ENCODE data around the gene SLC26A1. TPM values are rescaled to one million over a fixed set of nuclear protein-coding genes. Genes with fewer than 3 reads are reported as not detected.

Gene SLC26A1
- total and polyA plus RNA-seq, 2 donors (not counting 3 experiments of a cell fraction or from before 2014, with no cell fraction given) = 0.10 TPM; not detected in 1

- Histone ChIP-seq H3K4me2 (ENCODE audit: insufficient read depth, low read length) (no peak overlapping the region), H3K36me3 (ENCODE audit: control insufficient read depth in 2 of 2, extremely low read depth in 1 of 2, insufficient read depth in 2 of 2, low read length in 2 of 2) (no peaks in the 10 kb centered on the region), H3K27ac (ENCODE audit: insufficient read depth, low read depth, low read length) (no peak overlapping the region), H3K9me1 (replicated peaks; ENCODE audit: control insufficient read depth, extremely low read depth, insufficient read depth, low read length) (no peaks in the 10 kb centered on the region), H3K79me2 (ENCODE audit: control insufficient read depth, insufficient read depth, low read length) (no peaks in the 10 kb centered on the region), H3K9me3 (replicated peaks; ENCODE audit: control insufficient read depth, insufficient read depth, low read length) (no peaks in the 10 kb centered on the region), H2AFZ (ENCODE audit: low read depth, low read length) (no peak overlapping the region), H3K9ac (replicated peaks; ENCODE audit: extremely low read depth, insufficient read depth, low read length) (no peak overlapping the region), H3K27me3 (ENCODE audit: control insufficient read depth in 2 of 2, insufficient read depth in 2 of 2, low read length in 2 of 2) (no peaks in the 10 kb centered on the region), H4K20me1 (replicated peaks; ENCODE audit: control insufficient read depth, extremely low read depth, insufficient read depth, low read length) (no peaks in the 10 kb centered on the region), H3K4me3 (replicated peaks in 1 of 3; ENCODE audit: insufficient read depth in 1 of 3, low read depth in 1 of 3, low read length in 3 of 3) (no peak overlapping the region), H3K4me1 (ENCODE audit: control insufficient read depth, extremely low read depth, insufficient read depth, low read length) (peaks cover 19% of the 10 kb centered on the region)
- FAIRE-seq = no peak
- no TSS peak for BruUV-seq (replicated peaks)
- dilution Hi-C loops (cut with MboI; ENCODE audit: extremely low pct_ligation_motif_present, low sequenced_read_pairs) (no loop called here), intact Hi-C loops (cut with micrococcal nuclease) (no loop called here)
- no peak for DNase-seq (ENCODE audit: low read depth, low spot score)
- no peak for TF ChIP-seq MAX (IDR thresholded peaks at IDR 0.05; ENCODE audit: insufficient read depth, insufficient read length)
- TF ChIP-seq, protein P1, sequence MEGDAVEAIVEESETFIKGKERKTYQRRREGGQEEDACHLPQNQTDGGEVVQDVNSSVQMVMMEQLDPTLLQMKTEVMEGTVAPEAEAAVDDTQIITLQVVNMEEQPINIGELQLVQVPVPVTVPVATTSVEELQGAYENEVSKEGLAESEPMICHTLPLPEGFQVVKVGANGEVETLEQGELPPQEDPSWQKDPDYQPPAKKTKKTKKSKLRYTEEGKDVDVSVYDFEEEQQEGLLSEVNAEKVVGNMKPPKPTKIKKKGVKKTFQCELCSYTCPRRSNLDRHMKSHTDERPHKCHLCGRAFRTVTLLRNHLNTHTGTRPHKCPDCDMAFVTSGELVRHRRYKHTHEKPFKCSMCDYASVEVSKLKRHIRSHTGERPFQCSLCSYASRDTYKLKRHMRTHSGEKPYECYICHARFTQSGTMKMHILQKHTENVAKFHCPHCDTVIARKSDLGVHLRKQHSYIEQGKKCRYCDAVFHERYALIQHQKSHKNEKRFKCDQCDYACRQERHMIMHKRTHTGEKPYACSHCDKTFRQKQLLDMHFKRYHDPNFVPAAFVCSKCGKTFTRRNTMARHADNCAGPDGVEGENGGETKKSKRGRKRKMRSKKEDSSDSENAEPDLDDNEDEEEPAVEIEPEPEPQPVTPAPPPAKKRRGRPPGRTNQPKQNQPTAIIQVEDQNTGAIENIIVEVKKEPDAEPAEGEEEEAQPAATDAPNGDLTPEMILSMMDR (IDR thresholded peaks at IDR 0.05; ENCODE audit: extremely low read depth in 1 of 2, insufficient read depth in 1 of 2, low read depth in 1 of 2, low read length in 2 of 2) = no peak
- TF ChIP-seq JUN (IDR thresholded peaks at IDR 0.05; ENCODE audit: borderline replicate concordance, insufficient read depth, insufficient read length, low read depth) = no peak
- POLR2A ChIA-PET = no interaction called here
- CTCF ChIA-PET = interaction anchor here (1.0 kb wide), 1 partner anchor 13 kb away, joined by 4 read pairs; the partner anchor contains the start of gene IDUA
These were observed 18.5 kb downstream of the SLC26A1 start for GRCh38 chr4:974668-975067.

All from endothelial cell of umbilical vein (primary cell).